GM21526 (cell line): ENCODE data around the gene GFAP.

ENCODE experiments used
- ATAC-seq: cut with Tn5 transposase; IDR thresholded peaks from one replicate; pipeline ENCODE4 v1.9.1; 2021; ENCODE audit warnings: moderate library complexity; ENCODE audit not compliant: unreplicated experiment, low FRiP score

GFAP gene

GRCh38 chr17:44932096-44932786, 16.9 kb upstream of the GFAP start:
- no peak for ATAC-seq

DNA sequence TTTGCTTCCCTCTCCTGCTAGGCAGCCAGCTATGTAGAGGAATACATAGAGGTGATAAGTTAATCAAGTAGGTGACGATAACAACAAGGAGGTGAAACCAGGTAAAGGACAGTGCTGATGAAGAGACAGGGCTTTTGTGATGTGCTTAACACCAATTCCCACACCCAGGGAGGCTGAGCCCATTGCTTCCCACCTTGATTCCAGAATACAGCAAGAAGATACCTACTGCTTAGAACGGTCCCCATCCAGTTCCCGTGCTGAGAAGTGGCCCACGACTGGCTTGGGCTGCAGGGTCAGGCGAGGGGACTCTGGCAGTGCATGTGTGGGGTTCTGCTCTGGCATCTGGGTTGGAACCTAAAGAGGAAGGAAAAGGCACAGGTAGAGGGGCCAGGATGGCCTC, 16.1 kb upstream of the GFAP start:
- no peak for ATAC-seq

GRCh38 chr17:44930667-44931066, 15.4 kb upstream of the GFAP start:
- no peak for ATAC-seq

DNA sequence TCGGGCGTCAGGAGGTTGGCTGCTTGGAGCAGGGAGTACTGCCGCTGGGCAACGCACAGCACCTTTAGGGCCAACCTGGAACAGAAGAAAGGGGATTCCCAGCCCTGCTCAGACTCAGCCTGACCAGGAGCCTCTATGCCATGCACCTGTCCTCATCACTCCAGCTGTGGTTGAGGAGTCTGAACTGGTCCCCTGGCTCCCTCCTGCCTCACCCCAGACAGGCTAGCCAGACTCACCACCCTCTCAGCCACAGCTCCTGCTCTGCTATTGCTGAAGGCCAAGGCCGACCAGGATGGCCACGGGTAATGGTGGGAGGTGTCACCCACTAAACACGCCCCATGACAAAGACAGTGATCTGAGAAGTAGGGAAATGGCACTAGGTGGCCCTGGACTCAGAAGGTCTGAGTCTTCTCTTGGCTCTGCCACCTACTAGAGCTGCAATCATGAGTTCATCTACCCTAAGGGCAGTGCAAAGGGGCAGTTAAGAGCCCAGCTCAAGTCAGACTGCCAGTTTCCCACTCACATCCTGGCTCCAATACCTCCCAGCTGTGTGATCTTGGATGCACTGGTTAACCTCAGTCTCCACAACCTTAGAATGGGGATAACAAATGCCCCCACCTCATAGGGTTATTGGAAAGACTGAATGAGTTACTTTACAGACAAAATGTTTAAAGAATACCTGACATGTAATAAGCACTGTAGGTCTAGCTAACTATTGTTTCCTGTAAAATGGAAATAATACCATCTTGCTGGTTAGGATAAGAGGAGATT, 13.8 kb upstream of the GFAP start:
- no peak for ATAC-seq

- no peak for ATAC-seq
Measured at GRCh38 chr17:44928136-44928535, 12.8 kb upstream of the GFAP start.

DNA sequence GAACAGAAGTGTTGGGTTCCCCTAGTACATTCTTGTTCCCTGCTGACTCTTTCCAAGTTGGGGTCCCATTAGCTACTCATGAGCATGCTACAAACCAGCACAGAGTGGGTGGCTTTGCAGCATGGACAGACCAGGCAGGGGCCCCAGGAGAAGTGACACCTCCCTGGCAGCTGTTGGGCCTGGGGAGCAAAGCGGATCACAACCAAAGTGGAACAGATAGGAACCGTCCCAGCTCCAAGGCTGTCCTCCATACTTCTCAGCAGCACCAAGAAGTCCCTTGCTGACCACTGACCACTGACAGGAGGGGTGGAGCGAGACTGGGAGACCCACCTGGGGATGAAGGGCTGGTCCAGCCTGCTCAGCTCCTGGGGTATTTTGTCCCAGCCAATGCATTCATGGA, 12.4 kb upstream of the GFAP start:
- no peak for ATAC-seq

DNA sequence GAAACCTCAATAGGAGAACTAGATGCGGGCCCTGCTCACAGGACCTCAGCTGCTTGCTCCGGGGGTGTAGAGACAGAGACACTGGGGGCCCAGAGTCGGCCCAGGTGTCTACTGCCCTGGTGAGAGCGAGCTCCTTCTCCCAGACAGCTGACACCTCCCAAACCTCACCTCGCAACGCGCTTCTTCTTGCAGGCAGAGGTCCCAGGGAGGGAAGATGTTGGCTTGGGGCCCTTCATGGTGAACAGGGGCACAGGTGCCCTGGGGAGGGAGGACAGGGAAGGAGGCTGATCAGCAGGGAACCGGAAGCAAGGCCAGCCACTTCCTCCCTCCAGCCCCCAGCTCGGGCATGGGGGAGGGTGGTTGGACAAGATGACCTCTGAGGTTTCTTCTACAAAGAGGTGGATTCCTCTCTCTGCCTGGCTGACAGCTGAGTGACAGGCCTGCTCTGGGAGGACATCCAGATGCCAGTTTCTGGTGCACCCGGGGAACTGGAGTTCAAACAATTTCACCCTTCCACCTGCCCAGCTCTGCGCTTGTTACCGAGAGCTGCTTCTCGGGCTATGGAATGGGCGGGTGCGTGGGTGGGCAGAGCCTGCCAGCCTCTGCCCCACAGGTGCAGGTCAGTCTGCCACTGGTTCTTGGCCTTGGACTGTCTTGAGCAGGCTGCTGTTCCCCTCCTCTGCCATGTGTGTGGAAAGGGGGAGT, 11.7 kb upstream of the GFAP start:
- no peak for ATAC-seq

DNA sequence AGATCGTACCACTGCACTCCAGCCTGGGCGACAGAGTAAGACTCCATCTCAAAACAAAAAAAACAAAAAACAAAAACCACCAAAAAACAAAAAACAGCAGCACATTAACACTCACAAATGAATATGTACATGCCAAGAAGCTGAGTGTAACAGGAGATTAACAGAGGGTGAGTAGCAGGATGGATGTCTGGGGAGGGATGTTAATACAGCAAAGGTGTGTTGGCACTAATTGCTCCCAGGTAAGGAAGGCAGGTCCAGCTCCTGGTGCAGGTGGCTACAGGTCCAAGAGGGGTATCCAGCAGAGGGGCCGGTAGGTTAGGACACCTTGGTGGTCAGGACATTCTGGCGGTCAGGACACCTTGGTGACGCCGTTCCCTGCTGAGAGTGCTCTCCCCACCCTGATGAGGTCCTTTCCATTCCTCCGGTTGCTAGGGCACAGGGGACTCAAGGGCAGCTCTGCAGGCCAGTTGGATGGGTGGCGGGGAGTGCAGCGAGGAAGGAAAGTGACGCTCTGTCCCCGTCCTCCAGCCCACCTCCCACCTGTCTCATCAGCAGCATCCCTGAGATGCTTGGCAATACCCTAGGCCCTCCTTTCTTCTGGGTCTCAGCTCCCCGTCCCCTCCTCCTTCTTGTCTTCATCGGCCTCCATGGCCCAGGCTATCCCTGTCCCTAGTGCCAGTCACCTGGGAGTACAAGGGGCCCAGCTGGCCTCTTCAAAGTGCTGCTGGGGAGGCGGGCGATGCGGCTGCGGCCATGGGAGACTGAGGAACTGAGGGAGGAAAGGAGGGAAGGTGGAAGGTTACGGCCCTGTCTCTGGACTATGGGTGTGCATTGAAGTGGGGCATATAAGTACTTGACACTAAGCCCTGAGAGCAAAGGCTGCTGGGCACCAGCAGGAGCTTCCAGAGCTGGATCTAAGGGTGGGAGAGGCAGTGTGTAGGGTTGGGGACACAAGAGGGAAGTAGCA, 10.7 kb upstream of the GFAP start:
- no peak for ATAC-seq

DNA sequence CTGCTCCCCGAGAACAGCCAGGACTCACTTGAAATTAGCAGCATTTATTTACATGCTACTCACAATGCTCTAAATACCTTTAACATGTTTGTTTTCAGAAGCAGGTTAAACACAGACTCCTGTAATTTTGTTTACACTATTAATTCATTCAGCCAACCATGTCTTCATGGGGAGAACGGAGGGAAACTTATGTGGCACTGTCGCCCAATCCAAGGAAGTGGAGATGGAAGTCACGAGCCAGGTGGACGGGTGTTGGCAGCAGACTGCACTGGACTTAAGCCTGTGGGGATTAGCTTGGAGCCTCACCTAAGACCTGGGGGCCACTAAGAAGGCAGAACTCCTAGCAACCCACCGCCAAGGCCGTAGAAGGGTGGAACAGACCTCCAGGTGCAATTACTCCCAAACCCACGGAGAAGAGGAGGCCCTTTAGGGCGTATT, 8.8 kb upstream of the GFAP start:
- no peak for ATAC-seq

DNA sequence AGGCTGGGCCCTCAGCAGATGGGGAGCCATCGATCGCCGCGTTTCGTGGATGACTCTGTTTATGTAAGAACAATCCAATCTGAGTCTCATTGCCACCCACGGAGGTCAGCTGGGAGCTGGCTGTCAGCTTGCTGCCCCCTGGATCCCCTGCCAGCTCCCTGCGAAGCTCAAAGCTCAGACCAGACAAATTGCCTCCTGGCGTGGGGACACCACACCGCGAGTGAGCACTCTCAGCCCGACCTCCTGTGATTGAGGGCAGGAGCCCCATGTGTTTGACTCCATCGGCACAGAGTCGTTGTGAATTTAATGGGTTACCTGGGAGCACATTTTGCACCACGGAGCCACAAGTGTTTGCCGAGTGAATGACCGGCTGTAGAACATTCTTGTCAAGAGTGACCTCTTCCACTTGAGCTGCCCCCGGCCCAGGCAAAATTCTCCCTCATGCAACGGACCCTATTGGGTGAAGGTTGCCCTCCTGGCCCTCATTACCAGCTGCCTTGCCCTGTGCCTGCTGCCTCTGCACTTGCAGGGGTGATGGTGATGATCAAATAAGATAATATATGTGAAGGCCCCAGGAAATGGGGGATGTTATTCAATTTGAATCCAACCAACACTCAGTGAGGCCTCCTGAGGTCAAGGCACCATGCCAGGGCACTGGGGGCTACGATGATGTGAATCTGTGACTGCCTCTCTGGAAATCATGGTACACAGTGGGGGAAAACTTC, 7.6 kb upstream of the GFAP start:
- no peak for ATAC-seq

- no peak for ATAC-seq
Measured at GRCh38 chr17:44922136-44922535, 6.8 kb upstream of the GFAP start.

DNA sequence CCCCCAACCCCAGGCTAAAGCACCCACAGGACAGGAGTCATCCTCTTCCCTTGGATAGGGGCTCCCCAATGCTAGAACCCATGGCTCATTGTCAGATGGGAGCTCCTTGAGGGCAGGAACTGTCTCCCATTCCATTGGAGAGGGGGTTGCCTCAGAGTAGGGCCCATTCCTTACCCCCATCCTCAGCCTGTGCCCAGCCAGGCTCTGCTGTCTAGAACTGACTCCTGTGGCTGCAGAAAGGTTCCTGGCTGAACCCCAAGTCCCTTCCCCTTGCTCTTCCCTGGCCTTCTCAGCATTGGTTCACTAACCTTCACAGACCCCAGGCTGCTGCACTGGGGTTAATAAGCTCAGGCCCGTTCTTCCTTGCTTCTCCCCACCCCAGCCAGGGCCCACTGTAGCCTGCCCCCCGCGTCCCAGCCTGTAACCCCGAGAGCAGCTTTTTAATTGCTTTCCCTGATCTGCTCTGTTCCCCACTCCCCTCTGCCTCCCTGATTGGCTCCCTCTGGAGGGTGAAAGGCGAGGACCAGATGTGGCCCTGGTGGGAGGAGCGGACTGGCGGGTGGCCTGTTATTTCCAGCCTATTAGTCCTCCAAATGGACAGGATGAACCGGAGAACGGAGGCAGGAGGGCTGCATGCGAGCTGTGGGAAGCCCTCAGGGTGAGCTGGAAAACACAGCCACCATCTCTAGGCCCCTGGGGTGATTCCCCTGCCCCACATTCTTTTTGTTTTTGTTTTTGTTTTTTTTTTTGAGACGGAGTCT, 6.0 kb upstream of the GFAP start:
- no peak for ATAC-seq

DNA sequence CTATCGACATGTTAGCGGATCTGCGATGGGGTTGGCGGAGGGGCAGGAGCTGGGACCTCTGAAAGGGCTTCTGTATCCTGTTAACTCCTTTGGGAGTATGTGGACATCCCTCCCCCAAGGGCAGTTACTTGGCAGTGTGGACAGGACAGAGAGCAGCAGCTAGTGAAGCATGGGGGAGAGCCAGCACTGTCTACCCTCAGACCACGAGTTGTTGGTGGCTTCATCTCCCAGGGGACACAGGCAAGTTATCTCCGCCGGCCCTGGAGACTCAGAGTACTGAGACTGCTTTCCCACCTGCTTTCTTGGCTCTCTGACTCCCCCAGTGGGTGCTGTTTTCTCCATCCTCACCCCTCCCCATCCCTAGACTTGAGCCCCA, 5.3 kb upstream of the GFAP start:
- ATAC-seq = no peak

GRCh38 chr17:44919885-44920564, 4.7 kb upstream of the GFAP start:
- no peak for ATAC-seq

DNA sequence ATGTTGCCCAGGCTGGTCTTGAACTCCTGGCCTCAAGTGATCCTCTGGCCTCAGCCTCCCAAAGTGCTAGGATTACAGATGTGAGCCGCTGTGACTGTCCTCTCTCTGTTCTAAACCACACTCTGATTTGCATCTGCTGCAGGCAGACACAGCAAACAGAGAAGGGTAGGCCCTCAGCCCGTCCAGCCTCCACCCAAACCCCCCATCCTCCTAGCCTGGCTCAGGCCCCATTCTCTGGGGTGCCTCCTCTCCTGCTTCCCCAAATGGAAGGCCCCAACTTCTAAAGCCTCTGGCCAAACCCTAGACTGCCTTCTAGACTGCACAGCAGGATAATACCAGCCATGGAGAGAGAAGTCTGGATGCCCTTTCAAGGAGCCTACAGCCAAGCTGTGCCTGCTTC, 4.1 kb upstream of the GFAP start:
- no peak for ATAC-seq

DNA sequence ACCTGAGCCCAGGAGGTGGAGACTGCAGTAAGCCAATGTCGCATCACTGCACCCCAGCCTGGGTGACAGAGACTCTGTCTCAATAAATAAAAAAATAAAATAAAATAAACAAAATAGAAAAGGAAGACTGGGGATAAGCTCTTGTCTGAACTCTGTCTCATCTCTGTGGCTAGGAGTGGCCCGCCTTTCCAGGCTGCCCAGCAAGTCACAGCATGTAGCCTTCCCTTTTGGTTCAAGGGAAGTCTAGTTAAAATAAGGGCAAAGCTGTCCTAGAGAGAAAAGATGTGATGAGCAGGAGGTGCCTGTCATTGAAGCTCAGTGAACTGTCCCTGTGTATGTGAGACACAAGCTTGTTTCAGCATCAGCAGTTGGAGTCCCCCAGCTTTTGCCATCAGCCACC, 2.7 kb upstream of the GFAP start:
- ATAC-seq = no peak

- no peak for ATAC-seq
Measured at GRCh38 chr17:44917456-44917855, 2.2 kb upstream of the GFAP start.

- no peak for ATAC-seq
Measured at GRCh38 chr17:44916781-44917241, 1.5 kb upstream of the GFAP start.
